Right atrium auricular region (tissue), 2 donors: Measurements from ENCODE around the gene TSPAN18. TPM values are rescaled to one million over a fixed set of nuclear protein-coding genes. Genes with fewer than 3 reads are reported as not detected.

ENCODE experiments used
- DNase-seq: peaks from one replicate; pipeline ENCODE4 v3.0.0-alpha.2; 2019; ENCODE audit warnings: low spot score
- H3K27ac ChIP-seq, 2 donors: fragments of 200-600 bp; sonication (generic); 1 replicate in 1 of 2; 2 replicates in 1 of 2; pipeline ENCODE4 v1.5.1; 2016 to 2019
- H3K27me3 ChIP-seq, 2 donors: fragments of 200-600 bp; sonication (generic); one replicate each; pipeline versions ENCODE4 v1.5.1 to v1.6.0; 2017 to 2019
- H3K36me3 ChIP-seq: fragments of 200-600 bp; sonication (generic); one replicate; pipeline ENCODE4 v1.5.1; 2016
- H3K4me1 ChIP-seq, 2 donors: fragments of 200-600 bp; sonication (generic); one replicate each; pipeline versions ENCODE4 v1.5.1 to v1.6.0; 2017 to 2019
- H3K4me3 ChIP-seq, 2 donors: fragments of 200-600 bp; sonication (generic); 1 replicate in 1 of 2; 2 replicates in 1 of 2; pipeline ENCODE4 v1.5.1; 2017 to 2019; ENCODE audit warnings: mild to moderate bottlenecking in 1 of 2, moderate library complexity in 1 of 2
- H3K9me3 ChIP-seq, 2 donors: fragments of 200-600 bp; sonication (generic); one replicate each; pipeline ENCODE4 v1.5.1; 2019
- total RNA-seq, 2 donors: library from RNA; depleted of rRNA; stranded (reverse); fragments of >200 nt; gene quantifications; one replicate each; pipeline ENCODE4 v1.1.0, GENCODE V29; 2016
- TF ChIP-seq, protein P1 (sequence below), 2 donors: fragments of 200-600 bp; sonication (generic); IDR thresholded peaks; one replicate each; pipeline ENCODE4 v1.5.1; 2019; ENCODE audit warnings: antibody characterized with exemption in 2 of 2

The TSPAN18 gene
- total RNA-seq, 2 donors from 2014 or later: 76.3 to 79.3 TPM

DNA sequence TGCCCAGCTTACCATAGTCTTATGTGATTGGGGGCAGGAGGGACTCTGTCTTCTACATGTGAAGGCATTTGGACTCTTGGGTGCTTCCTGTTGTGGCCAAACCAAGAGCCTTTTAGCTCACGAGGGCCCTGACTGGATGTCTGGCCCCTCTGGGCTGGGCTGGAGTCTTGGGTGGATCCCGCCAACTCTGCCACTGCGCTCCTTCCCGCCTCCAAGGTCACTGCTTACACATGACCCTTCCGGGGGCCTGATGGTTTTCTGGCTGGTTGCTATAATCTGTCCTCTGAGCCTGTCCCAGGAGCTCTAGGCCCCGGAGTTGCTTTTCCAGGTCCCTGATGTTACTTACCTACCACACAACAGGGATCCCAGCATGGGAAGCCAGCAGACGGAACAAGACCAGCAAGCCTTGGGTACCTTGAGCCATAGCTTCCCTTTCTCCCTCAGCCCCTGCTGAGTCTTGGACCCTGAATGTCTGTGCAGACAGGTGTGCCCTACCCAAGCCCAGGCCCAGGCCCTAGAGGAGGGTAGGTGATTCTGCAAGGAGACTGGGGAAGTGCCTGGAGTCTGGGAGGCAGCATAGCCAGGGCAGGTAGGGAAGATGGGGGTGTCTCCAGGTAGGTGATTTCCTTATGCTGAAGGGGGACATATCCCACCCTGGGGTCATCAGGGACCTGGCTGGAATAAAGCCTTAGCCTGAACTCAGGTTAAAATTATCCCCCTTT is 100.3 kb downstream of the TSPAN18 start:
- no peak overlapping the region for H3K4me3 ChIP-seq
- TF ChIP-seq, protein P1, sequence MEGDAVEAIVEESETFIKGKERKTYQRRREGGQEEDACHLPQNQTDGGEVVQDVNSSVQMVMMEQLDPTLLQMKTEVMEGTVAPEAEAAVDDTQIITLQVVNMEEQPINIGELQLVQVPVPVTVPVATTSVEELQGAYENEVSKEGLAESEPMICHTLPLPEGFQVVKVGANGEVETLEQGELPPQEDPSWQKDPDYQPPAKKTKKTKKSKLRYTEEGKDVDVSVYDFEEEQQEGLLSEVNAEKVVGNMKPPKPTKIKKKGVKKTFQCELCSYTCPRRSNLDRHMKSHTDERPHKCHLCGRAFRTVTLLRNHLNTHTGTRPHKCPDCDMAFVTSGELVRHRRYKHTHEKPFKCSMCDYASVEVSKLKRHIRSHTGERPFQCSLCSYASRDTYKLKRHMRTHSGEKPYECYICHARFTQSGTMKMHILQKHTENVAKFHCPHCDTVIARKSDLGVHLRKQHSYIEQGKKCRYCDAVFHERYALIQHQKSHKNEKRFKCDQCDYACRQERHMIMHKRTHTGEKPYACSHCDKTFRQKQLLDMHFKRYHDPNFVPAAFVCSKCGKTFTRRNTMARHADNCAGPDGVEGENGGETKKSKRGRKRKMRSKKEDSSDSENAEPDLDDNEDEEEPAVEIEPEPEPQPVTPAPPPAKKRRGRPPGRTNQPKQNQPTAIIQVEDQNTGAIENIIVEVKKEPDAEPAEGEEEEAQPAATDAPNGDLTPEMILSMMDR (IDR thresholded peaks at IDR 0.05): no peak
- H3K27me3 ChIP-seq: no peaks in the 10 kb centered on the region
- H3K36me3 ChIP-seq: no peaks in the 10 kb centered on the region
- H3K9me3 ChIP-seq: no peaks in the 10 kb centered on the region
- no peak for DNase-seq
- H3K4me1 ChIP-seq: peaks cover 0 to 53% of the 10 kb centered on the region in 2 donors
- H3K27ac ChIP-seq: peak overlapping the region; percentile 8 to 17

DNA sequence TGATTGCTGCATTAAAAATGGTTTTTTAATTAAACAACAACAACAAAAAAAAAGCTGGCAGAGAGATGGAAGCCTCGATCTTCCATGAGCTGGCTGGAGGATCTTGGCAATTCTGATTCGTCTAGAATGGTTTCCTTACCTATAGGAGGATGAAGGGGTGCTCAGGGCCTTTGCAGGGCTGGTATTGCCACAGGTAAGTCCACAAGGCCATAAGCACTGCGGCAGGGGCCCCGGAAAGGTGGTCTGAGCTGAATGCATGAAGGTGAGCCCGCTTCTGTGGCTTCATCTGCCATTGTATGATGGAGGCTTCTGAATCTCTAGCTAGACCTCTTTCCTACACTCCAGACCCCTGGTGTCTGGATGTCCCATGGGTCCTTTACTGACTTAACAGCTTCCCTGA is 101.5 kb downstream of the TSPAN18 start:
- H3K27me3 ChIP-seq: no peaks in the 10 kb centered on the region
- H3K9me3 ChIP-seq: no peaks in the 10 kb centered on the region
- no peaks in the 10 kb centered on the region for H3K36me3 ChIP-seq
- no peak overlapping the region for H3K27ac ChIP-seq
- TF ChIP-seq, protein P1 (IDR thresholded peaks at IDR 0.05): no peak
- no peak overlapping the region for H3K4me3 ChIP-seq
- no peak for DNase-seq
- peaks cover 0 to 49% of the 10 kb centered on the region in 2 donors for H3K4me1 ChIP-seq

DNA sequence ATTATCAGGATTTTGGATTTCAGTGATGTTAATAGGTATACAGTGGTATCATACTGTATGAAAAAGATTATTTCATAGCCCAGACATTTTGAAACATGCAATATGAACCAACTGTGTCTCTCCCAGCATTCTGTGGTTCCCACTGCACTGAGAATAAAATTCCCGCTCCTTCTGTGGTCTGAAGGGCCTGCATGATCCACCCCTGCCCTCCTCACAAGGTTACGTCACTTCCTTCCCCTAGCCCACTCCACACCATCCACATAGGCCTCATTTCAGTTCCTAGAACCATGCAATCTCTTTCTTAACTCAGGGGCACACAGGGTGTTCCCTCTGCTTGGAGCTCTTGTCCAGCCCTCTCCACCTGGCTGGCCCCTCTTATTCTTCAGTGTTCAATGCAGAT is 103.1 kb downstream of the TSPAN18 start:
- TF ChIP-seq, protein P1 (IDR thresholded peaks at IDR 0.05): no peak
- H3K4me1 ChIP-seq: peaks cover 0 to 51% of the 10 kb centered on the region in 2 donors
- no peaks in the 10 kb centered on the region for H3K9me3 ChIP-seq
- no peaks in the 10 kb centered on the region for H3K36me3 ChIP-seq
- no peak for DNase-seq
- no peak overlapping the region for H3K27ac ChIP-seq
- no peaks in the 10 kb centered on the region for H3K27me3 ChIP-seq
- H3K4me3 ChIP-seq: no peak overlapping the region

DNA sequence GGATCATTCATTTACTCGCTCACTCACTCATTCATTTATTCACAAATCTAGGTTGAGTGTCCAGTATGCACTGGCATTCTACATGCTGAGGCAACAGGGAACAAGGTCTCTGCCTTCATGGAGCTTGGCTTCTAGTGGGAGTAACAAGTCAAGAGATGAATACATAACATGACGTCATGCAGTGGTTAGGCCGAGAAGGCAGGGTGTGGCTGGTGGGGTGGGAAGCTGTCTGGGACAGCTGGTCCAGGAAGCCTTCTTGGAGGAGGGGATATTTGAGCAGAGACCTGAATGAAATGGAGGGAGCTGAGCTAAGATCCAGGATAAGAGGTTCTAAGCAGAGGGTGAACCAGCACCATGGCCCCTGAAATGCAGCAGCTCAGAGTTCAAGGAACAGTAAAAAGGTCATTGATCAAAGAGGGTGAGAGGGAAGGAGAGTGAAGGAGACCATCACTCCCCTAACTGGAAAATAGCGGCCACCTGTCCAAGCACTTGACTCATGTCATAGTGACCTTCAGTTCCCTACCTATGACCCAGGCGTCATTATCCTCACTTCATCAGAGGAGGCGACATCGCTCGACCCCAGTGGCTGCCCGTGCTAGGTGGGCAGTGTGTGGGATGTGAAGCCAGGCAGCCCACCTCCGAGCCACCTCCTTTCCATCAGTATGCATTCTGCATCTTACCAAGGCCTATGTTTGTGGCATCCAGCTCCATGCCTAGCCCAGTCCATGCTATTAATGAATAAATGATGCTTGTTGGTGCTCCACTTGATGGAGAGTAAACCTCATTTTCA is 105.0 kb downstream of the TSPAN18 start:
- no peaks in the 10 kb centered on the region for H3K27me3 ChIP-seq
- peaks cover 0 to 56% of the 10 kb centered on the region in 2 donors for H3K4me1 ChIP-seq
- no peak overlapping the region for H3K27ac ChIP-seq
- peaks cover 0 to 4% of the 10 kb centered on the region in 2 donors for H3K9me3 ChIP-seq
- no peak for DNase-seq
- H3K4me3 ChIP-seq: no peak overlapping the region
- H3K36me3 ChIP-seq: no peaks in the 10 kb centered on the region
- TF ChIP-seq, protein P1 (IDR thresholded peaks at IDR 0.05): no peak

DNA sequence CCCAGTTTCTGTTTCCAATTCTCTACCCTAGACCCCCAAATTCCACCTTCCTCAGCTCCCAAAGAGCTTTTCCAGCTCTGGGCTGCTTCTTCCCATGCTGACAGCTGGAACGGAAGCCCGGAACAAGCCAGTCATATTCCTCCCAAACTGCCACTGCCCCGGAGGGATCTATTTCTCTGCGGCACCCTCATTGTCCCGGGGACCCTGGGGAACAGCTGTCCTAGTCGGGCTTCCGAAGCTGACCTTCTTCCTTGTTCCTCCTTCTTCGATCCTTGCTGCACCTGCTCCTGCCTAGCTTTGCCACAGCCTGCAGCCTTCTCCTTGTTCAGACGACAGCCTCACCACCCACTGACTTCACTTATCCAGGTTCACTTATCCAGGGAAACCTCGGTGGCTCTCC is 105.7 kb downstream of the TSPAN18 start:
- no peaks in the 10 kb centered on the region for H3K36me3 ChIP-seq
- no peak for DNase-seq
- H3K4me3 ChIP-seq: no peak overlapping the region
- TF ChIP-seq, protein P1 (IDR thresholded peaks at IDR 0.05): no peak
- H3K9me3 ChIP-seq: peaks cover 0 to 4% of the 10 kb centered on the region in 2 donors
- H3K27ac ChIP-seq: peak overlapping the region in 1 of 2 donors; percentile 7
- H3K27me3 ChIP-seq: no peaks in the 10 kb centered on the region
- peaks cover 0 to 49% of the 10 kb centered on the region in 2 donors for H3K4me1 ChIP-seq
